GM23338 (cell line): Measurements from ENCODE around the gene ADCK2.
A peak's percentile ranks its signal among the peaks of the same experiment; 100 is the strongest.

Experiments used
- CREB1 ChIP-seq: fragments of 250-450 bp; sonication (Bioruptor Pico); IDR thresholded peaks from 2 replicates; pipeline ENCODE4 v1.5.0; 2020; ENCODE audit warnings: low read depth, mild to moderate bottlenecking, moderate library complexity
- CTCF ChIP-seq, 2 experiments: fragments of 200-600 bp in 1 of 2; sonication (generic) in 1 of 2; conservative IDR thresholded peaks; 2 replicates each; pipeline versions ENCODE4 v1.5.1 to v1.6.1; 2016 to 2017; ENCODE audit warnings: antibody characterized with exemption in 2 of 2, low read depth in 2 of 2, mild to moderate bottlenecking in 2 of 2, moderate library complexity in 1 of 2
- ETS1 ChIP-seq: IDR thresholded peaks from 2 replicates; pipeline ENCODE4 v1.6.1; 2016; ENCODE audit warnings: antibody characterized with exemption
- EZH2 ChIP-seq: fragments of 200-600 bp; sonication (generic); IDR thresholded peaks from one replicate; pipeline ENCODE4 v1.8.0; 2017; ENCODE audit warnings: antibody characterized with exemption, mild to moderate bottlenecking, low read depth; ENCODE audit not compliant: unreplicated experiment
- EZH2phosphoT487 ChIP-seq: fragments of 200-600 bp; sonication (generic); IDR thresholded peaks from one replicate; pipeline ENCODE4 v1.8.1; 2018; ENCODE audit warnings: antibody characterized with exemption; ENCODE audit not compliant: unreplicated experiment
- JUNB ChIP-seq: IDR thresholded peaks from one replicate; pipeline ENCODE4 v1.6.1; 2016; ENCODE audit warnings: antibody characterized with exemption; ENCODE audit not compliant: unreplicated experiment
- POLR2AphosphoS5 ChIP-seq: IDR thresholded peaks from 2 replicates; pipeline ENCODE4 v1.6.1; 2016; ENCODE audit warnings: antibody characterized with exemption, low read depth
- REST ChIP-seq: IDR thresholded peaks from one replicate; pipeline ENCODE4 v1.6.1; 2018; ENCODE audit warnings: antibody characterized with exemption; ENCODE audit not compliant: unreplicated experiment
- STAT1 ChIP-seq: IDR thresholded peaks from one replicate; pipeline ENCODE4 v1.6.1; 2016; ENCODE audit warnings: antibody characterized with exemption; ENCODE audit not compliant: unreplicated experiment
- ZNF114 ChIP-seq: fragments of 250-450 bp; sonication (Bioruptor Pico); IDR thresholded peaks from 2 replicates; pipeline ENCODE4 v1.5.0; 2020; ENCODE audit warnings: mild to moderate bottlenecking, moderate library complexity
- ZNF331 ChIP-seq: fragments of 250-450 bp; sonication (Bioruptor Pico); IDR thresholded peaks from 2 replicates; pipeline ENCODE4 v1.5.0; 2020; ENCODE audit warnings: low read depth, mild to moderate bottlenecking, moderate library complexity

GRCh38 chr7:140640727-140641523 is 31.8 kb upstream of the ADCK2 start, which contains the start of gene DENND2A:
- TF ChIP-seq CTCF (conservative IDR thresholded peaks at IDR 0.05; ENCODE audit: low read depth in 2 of 2): no peak
- peak; percentile 38 for TF ChIP-seq EZH2
- TF ChIP-seq POLR2AphosphoS5: peak; percentile 33; the same call in 1 of the 2 replicates
- no peak for TF ChIP-seq EZH2phosphoT487
- TF ChIP-seq CREB1 (CRISPR knock-in tag): no peak
- no peak for TF ChIP-seq STAT1
- TF ChIP-seq ETS1: no peak; the same call in 1 of the 2 replicates
- no peak for TF ChIP-seq REST
- no peak for TF ChIP-seq ZNF114 (CRISPR knock-in tag)
- TF ChIP-seq JUNB: no peak
- no peak for TF ChIP-seq ZNF331 (CRISPR knock-in tag)
